LNCAP (cell line): ENCODE data around the gene DYNC1I1.

ENCODE experiments used
- TF ChIP-seq, protein P1 (sequence below): fragments of 450-650 bp; IDR thresholded peaks from 2 replicates; pipeline ENCODE4 v1.5.1; 2017; ENCODE audit warnings: mild to moderate bottlenecking

The DYNC1I1 gene

GRCh38 chr7:95776561-95777185 is 4.3 kb downstream of the DYNC1I1 start:
- TF ChIP-seq, protein P1, sequence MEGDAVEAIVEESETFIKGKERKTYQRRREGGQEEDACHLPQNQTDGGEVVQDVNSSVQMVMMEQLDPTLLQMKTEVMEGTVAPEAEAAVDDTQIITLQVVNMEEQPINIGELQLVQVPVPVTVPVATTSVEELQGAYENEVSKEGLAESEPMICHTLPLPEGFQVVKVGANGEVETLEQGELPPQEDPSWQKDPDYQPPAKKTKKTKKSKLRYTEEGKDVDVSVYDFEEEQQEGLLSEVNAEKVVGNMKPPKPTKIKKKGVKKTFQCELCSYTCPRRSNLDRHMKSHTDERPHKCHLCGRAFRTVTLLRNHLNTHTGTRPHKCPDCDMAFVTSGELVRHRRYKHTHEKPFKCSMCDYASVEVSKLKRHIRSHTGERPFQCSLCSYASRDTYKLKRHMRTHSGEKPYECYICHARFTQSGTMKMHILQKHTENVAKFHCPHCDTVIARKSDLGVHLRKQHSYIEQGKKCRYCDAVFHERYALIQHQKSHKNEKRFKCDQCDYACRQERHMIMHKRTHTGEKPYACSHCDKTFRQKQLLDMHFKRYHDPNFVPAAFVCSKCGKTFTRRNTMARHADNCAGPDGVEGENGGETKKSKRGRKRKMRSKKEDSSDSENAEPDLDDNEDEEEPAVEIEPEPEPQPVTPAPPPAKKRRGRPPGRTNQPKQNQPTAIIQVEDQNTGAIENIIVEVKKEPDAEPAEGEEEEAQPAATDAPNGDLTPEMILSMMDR: no peak

DNA sequence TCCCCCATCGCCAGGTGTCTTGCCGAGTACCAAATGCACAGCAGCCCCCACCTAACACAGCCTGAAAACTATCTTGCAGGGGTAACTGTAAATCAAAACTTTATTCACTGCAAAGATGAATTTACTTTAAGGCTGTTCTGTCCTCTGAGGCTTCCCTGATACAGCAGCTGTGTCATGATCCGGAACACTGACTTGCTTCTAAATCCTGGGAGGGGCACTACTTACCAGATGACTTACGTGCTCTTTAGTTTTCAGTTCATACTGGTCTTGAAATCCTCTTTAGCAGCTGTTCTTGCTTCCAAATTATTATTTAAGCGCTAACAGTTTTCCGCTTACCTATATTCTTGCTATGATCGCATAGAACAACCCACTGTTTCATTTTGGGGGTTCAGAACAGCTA is 4.9 kb downstream of the DYNC1I1 start:
- TF ChIP-seq, protein P1: no peak

- TF ChIP-seq, protein P1: no peak
Observed at GRCh38 chr7:95780665-95781064, 8.3 kb downstream of the DYNC1I1 start.

DNA sequence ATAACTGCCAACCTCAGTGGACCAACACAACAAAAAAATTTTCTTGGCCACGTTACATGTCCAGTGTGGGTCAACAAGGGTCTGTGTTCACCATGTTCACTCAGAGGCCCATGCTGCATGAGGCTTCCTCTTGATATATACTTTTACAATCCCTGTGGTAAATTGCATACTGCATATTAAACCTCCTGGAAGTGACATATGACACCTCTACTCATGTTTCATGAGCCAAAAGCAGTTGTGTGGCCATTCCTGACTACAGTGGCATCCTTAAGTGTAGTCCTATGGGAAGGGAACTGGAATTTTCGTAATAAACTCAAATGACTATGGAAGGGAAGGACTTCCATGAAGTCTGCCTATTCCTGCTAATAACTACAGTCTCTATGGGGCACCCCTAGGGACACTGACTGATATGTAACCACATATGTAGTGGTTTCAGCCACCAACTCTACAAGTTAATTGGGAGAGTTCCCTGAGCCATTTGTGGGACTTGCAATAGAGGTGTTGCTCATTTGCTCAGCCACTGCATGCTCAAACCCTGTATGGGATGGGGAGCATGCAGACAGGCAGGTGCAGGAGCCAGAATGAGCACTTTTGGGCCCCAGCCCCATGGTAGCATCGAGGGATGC is 9.7 kb downstream of the DYNC1I1 start:
- TF ChIP-seq, protein P1: no peak

DNA sequence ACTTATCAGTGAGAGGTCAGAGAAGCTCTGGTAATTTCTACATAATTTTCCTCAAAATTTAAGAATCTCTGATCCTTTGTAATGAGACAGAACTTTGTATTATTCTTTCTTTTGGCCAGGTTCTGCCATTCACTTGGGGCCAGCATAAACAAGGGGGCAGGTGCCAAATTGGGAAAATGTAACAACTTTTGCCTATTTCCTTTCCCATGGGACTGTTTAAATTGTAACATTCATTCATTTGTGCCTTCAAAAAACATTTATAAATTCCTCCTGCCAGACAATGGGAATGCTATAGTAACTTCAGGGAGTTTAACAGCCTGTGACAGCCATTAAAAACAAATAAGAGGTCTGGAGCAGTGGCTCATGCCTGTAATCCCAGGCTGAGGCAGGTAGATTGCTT is 12.4 kb downstream of the DYNC1I1 start:
- TF ChIP-seq, protein P1: no peak

DNA sequence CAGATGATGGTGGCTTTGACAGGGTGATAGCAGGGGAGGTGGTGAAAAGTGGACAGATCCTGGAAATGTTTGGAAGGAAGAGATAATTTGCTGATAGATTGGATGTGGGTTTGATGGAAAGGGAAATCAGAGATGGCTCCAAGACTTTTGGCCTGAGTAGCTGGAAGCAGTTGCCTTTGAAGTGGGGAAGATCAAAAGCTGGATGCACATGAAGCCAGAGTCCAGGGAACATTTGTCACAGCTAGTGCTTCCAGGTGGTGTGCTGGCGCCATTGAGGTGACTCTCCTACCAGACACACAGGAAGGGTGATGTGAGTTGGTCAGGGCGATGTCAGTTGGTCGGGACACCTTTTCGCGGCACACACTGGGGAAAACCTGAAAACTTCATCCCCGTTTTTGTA is 15.9 kb downstream of the DYNC1I1 start:
- TF ChIP-seq, protein P1: no peak

DNA sequence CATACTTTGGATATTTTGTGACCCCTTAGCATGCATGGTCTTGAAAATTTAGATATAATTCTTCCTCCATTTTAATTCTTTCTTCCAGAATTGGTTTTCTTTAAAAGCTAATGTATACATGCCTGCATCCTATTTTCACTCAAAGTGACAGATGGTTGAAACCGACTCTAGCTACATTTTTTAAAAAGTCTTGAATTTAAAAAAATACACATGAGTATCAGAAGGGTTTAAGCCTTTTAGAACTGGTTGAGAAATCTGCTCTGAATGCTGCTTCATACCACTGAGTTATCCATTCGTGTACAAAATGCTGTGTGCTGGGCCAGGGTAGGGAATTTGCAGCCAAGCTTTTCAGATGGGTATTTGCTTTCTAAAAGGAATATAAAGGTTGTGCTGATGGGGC is 16.5 kb downstream of the DYNC1I1 start:
- TF ChIP-seq, protein P1: no peak
